T-helper 2 cell treated with Interferon-gamma antibody and Interleukin-4, amounts not matched to agents 100 ng/mL and 5 ng/mL, for 36 hours (primary cell): ENCODE data around the gene DDI2. TPM values are rescaled to one million over a fixed set of nuclear protein-coding genes. Genes with fewer than 3 reads are reported as not detected.

Source experiments
- intact Hi-C: fragments of 100-400 bp; cut with micrococcal nuclease; formaldehyde crosslinking; loops from one replicate; pipeline ENCODE4 v1.15.1; 2023
- total RNA-seq: library from RNA; stranded (reverse); gene quantifications from 2 replicates; pipeline ENCODE4 v1.2.3, GENCODE V29; 2022

The DDI2 gene
- 32.9 and 33.7 TPM in 2 replicates for total RNA-seq

DNA sequence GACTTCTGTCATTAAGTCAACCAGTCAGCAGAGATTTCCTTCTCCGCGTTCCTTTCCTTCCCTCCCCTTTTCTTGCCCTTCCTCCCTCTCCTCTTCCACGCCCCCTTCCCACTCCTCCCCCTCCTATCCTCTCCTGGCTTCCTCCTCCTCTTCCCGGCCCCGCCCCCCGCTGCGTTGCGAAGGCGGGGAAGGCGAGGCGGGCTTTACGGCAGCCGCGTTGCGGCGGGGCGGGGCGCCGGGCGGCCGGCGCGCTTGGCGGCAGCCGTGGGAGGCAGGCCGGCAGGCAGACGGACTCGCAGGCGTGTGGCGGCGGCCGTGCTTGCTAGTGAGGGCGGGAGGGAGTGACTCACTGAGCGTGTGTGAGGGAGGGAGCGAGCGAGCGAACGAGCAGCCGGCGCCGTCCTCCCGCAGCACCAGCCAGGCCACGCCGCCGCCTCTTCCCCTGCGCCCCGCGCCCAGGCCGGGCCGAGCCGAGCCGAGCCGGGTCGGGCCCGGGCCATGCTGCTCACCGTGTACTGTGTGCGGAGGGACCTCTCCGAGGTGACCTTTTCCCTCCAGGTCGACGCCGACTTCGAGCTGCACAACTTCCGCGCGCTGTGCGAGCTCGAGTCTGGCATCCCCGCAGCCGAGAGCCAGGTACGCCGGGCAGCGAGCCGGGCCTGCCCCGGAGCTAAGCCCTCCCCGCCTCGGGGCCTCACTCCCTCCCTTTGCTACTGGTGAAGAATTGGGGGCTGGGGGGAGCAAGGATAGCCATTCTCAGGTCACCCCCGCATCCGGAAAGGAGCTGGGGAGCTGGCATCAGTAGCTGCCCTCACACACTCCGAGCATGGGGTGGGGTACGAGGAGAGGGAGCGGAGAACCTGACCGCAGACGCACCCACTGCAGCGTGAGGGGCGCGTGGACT lies at the start of gene DDI2:
Gene DDI2, plus strand, starts transcription at position 286 of the 904 bp plus-strand sequence. Its CDS starts 213 bp downstream, at position 499.
- intact Hi-C loops = loop anchor here (1.0 to 10.0 kb wide), 6 partner anchors 14 to 1817 kb away; partner anchors contain the start of genes AGMAT, DNAJC16, RCC2 and SPEN

DNA sequence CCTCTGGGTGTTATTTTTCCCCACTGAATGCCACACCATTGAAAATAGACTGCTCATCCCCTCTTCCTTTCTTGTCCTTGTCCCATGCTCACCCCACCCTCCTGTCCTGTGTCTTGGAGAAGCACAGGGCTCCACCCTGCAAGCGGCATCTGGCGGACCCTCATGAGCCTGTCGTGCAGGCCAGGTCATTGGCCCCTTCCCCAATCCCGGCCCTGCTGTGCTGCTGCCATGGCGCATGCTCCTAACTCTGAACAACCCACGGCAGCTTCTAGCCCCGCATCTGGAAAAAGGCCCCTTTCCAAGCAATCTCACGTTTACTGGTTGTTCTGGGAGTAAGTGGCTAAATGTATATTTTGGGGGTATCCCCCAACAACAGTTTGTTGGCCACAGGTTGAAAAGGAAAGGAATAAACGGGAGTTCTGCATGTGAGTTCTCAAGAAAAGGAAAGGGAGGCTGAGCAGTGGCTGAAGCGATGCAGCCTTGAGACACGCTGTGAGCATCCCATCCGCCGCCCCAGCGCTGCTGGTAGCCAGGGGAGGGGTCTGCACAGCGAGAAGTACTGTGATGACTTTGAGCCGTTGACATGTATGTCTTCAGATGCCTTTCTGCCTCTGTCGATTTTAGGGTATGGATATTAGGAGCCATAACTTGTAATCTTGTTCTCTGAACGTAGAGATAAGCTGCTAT lies 48.7 kb upstream of the DDI2 start:
- intact Hi-C loops = no loop called here

DNA sequence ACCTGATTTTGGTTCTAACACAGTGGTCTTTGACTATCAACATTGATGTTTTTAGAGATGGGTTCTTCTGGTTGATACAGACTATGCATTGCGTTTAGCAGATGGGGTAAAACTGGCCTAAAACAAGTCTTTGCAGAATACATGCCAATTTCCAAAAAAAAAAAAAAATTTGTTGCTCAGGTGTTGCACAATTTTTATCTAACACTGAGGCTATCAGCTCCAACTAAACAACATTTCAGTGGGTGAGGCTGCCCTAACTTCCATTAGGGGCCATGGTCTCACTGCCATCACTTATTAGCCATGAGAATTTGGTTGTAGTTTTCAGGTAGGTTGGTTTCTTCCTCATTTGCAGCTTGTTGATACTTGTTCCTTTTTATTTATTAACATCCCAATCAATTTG lies 46.4 kb upstream of the DDI2 start:
- intact Hi-C loops = no loop called here

GRCh38 chr1:15571266-15571665 lies 46.0 kb upstream of the DDI2 start:
- intact Hi-C loops = no loop called here

DNA sequence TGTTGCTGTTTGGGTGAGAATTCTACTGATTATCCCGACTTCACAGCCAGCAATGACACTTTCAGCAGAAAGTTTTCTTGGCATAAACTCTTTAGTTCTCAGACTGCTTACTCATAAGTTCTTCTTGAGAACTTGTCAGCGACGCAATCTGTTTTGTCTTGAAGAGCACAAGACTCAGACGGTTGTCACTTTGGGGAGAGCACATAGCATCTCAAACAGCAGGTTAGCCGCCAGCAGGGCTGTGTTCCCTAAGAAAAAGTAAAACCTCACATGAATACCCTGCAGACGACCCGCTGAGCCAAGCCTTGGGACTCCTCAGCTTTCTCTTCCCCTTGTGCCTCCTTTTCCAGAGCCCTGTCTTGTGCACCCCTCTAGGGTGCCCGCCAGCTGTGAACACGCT lies 43.8 kb upstream of the DDI2 start:
- intact Hi-C loops = no loop called here

DNA sequence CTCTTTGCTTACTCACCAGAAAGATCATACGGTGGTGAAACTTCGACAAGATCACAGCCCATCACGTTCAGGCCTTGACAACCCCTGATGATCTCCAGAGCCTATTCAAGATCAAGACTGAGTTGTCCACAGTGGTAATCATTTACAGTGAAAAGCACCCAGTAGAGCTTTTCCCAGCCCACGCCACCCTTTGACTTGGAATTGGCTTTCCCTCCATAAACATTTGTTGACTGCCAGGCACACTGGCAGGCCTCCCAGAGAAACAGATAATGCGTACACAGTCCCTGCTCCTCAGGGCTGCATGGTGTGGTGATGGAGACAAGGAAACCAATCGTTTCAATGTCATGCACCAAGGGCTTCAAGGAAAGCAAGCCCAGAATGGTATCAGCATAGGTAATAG lies 42.5 kb upstream of the DDI2 start:
- intact Hi-C loops = no loop called here

DNA sequence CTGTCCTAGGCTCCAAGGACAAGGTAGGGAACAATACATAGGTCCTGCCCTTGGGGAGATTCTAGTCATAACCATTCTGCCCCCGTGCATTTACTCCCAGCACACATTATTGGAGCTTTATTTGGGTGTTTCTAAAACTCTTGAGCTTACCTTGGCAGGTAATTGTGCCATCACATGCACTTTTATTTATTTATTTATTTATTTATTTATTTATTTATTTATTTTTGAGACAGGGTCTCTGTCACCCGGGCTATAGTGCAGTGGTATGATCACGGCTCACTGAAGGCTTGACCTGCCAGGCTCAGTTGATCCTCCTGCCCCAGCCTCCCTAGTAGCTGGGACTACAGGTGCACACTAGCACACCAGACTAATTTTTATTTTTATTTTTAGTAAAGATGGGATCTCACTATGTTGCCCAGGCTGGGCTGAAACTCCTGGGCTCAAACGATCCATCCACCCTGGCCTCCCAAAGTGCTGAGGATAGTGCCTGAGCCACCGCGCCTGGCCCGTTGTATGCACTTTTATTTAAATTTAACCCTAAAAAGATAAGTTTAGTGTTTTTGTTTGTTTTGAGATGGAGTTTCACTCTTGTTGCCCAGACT lies 41.6 kb upstream of the DDI2 start:
- intact Hi-C loops = no loop called here

DNA sequence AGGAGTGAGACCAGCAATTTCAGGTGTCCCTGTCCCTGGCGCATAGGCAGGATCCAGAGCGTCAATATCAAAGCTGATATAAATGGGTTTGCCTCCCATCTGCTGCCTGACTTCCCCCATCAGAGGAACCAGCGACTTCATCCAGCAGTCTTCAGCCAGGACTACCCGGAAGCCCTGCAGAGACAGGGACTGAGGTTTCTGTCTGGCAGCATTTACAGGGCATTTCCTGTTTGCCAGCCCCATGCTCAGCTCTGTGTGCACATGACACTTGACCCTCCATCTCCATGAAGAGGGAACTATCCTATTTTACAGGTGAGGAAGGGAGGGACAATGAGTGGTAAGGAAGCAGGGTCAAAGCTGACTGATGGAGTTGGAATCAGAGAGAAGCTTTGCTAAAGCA lies 39.6 kb upstream of the DDI2 start:
- intact Hi-C loops = loop anchor here (2.0 kb wide), 1 partner anchor 51 kb away; the partner anchor contains the start of gene DNAJC16

GRCh38 chr1:15578921-15579682 lies 38.2 kb upstream of the DDI2 start:
- intact Hi-C loops = loop anchor here (2.0 kb wide), 1 partner anchor 52 kb away; the partner anchor contains the start of gene DNAJC16

DNA sequence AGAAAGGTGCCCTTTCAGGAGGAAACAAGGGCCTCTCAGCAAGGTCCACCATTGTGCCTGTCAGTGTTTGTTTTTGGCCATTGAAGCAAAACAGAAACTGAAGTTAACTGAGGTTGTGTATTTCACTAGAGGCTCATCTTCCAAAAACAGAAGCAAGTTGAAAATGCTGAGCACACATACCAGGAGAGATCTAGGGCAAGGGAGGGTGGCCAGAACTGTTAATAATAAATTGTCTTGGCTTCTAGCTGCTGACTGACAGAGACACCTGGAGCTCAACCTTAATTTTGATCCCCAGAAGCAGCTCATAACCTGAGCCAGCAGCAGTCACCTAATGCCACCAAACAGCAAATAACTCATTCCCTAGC lies 37.6 kb upstream of the DDI2 start:
- intact Hi-C loops = loop anchor here (2.0 kb wide), 1 partner anchor 53 kb away; the partner anchor contains the start of gene DNAJC16

- intact Hi-C loops = no loop called here
Measured at GRCh38 chr1:15583016-15583706, 34.1 kb upstream of the DDI2 start.

GRCh38 chr1:15584489-15585363 lies 32.5 kb upstream of the DDI2 start, which contains the start of gene AGMAT:
Gene AGMAT (minus strand): TSS chr1:15585051. CDS start chr1:15584967, 84 bp downstream.
- intact Hi-C loops = loop anchor here (2.0 kb wide), 1 partner anchor 32 kb away; the partner anchor contains the start of gene DDI2

GRCh38 chr1:15592285-15592684 lies 25.0 kb upstream of the DDI2 start:
- intact Hi-C loops = no loop called here

DNA sequence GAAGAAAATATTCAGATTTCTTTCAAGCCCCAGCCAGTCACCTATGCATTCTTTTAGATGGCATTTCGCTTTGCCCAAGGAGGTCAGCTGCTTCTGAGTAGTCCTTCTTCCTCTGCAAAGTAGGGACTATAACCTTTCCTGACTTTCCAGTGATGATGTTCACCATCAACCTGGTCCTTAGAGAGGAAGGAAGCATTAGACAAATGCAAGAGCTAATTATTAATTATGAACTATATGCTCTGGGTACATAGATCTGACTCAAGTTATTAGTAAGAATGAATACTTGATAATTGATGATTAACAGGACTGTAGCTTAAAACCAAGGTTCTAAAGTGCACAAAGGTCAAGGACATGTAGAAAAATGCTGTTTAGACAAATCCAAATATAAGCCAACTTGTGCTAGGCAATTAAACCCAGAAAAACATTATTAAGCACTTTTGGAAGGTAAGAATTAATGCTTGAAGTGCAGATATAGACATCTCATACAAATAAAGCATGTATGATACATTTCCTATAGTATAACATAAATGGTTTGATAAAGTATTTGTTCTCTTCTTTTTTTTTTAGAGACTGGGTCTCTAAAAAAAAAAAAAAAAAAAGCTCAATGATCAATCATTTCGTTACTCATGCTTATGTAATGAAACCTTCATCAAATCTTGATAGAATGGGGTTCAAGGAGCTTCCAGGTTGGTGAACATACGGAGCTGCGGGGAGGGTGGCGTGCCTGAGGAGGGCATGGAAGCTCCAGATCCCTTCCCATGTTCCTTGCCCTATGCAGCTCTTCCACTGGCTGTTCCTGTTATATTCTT lies 21.2 kb upstream of the DDI2 start:
- intact Hi-C loops = no loop called here

DNA sequence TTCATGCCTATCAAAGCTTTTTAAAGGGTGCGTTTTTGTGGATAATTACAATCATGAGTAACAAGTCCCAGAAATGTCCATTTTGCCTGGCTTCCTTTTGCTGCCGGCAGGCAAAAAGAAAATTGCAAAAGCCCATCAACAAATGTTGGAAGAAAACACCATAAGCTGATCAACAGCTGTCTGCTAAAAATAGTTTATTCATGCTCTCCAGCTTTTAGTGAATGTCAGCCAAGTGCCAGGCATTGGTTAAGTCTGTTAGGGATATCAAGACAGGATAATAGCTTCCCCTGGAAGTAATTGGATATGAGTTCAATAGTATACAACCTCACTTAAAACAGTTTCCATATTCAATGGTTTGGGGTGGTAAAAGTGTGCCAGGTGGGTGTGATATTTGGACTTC lies 18.8 kb upstream of the DDI2 start:
- intact Hi-C loops = no loop called here

DNA sequence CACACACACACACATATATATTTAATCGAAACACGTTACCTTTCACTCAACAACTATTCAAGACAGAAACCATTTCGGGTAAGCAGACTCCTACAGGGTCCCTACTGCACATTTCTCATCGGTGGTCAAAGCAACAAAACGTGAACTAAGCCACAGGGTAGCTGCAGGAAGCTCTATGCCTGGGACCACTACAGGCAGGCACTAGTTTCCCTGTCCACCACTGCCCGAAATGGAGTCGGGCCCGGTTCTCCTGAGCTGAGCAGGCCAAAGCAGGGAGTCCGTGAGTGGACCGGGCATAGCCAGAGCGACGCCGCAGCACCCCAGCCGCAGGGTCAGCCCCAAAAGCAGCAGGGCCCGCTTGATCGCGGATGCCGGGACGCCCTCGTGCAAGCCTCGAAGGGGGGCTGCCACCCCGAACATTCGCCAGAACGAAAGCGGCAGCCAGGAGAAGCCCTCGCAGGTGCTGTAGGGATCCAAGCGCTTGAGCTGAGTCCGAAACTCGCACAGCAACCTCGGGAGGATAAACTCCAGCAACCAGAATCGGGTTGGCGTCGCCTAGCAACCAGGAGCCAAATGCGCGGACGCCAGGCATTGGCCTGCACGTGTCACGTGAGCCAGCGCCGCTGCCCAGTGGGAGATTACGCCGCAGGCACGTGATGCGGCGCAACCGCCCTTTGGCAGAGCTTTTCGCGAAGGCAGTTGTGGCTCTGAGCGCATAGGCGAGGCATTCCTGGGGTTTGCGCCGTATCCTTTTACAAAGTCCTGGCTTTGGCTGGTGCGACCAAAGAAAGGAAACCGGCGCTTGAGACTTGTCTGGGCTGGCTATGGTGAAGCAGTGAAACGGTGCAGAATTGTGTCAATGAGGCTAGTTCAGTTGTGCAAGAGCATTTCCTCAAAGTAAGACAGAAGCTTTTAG lies 13.9 kb upstream of the DDI2 start:
- intact Hi-C loops = loop anchor here (1.0 kb wide), 1 partner anchor 14 kb away; the partner anchor contains the start of gene DDI2

GRCh38 chr1:15603966-15604282 lies 13.3 kb upstream of the DDI2 start:
- intact Hi-C loops = loop anchor here (1.0 kb wide), 1 partner anchor 13 kb away; the partner anchor contains the start of gene DDI2
